ENCODE data around the gene EXT2.

The EXT2 gene

GRCh38 chr11:44267006-44267749 is 171.7 kb downstream of the EXT2 start:
- DNase-seq (ENCODE audit: low read depth) = no peak

- no peak for DNase-seq (ENCODE audit: low read depth)
Measured at GRCh38 chr11:44267750-44268613, 172.5 kb downstream of the EXT2 start.

GRCh38 chr11:44268614-44269080 is 173.2 kb downstream of the EXT2 start:
- no peak for DNase-seq (ENCODE audit: low read depth)

GRCh38 chr11:44269369-44270351 is 174.2 kb downstream of the EXT2 start:
- DNase-seq (ENCODE audit: low read depth) = no peak

GRCh38 chr11:44270403-44271273 is 175.2 kb downstream of the EXT2 start:
- no peak for DNase-seq (ENCODE audit: low read depth)

- DNase-seq (ENCODE audit: low read depth) = no peak
Measured at GRCh38 chr11:44271286-44271685, 175.8 kb downstream of the EXT2 start.

- DNase-seq (ENCODE audit: low read depth) = no peak
Measured at GRCh38 chr11:44274404-44274803, 178.9 kb downstream of the EXT2 start.

GRCh38 chr11:44275241-44275640 is 179.8 kb downstream of the EXT2 start:
- DNase-seq (ENCODE audit: low read depth) = no peak

- DNase-seq (ENCODE audit: low read depth) = no peak
Measured at GRCh38 chr11:44275961-44276550, 180.6 kb downstream of the EXT2 start.

GRCh38 chr11:44277196-44278090 is 182.0 kb downstream of the EXT2 start:
- DNase-seq (ENCODE audit: low read depth) = no peak

GRCh38 chr11:44279483-44279882 is 184.0 kb downstream of the EXT2 start:
- DNase-seq (ENCODE audit: low read depth) = no peak

GRCh38 chr11:44280257-44280656 is 184.8 kb downstream of the EXT2 start:
- DNase-seq (ENCODE audit: low read depth) = no peak

GRCh38 chr11:44281151-44281550 is 185.7 kb downstream of the EXT2 start:
- no peak for DNase-seq (ENCODE audit: low read depth)

- DNase-seq (ENCODE audit: low read depth) = no peak
Measured at GRCh38 chr11:44282620-44283019, 187.1 kb downstream of the EXT2 start.

- DNase-seq (ENCODE audit: low read depth) = no peak
Measured at GRCh38 chr11:44285756-44286155, 190.3 kb downstream of the EXT2 start.

- peak; percentile 26 for DNase-seq (ENCODE audit: low read depth)
Measured at GRCh38 chr11:44286268-44286880, 190.9 kb downstream of the EXT2 start.

- no peak for DNase-seq (ENCODE audit: low read depth)
Measured at GRCh38 chr11:44286911-44287310, 191.4 kb downstream of the EXT2 start.

GRCh38 chr11:44288133-44288526 is 192.7 kb downstream of the EXT2 start:
- no peak for DNase-seq (ENCODE audit: low read depth)

GRCh38 chr11:44290208-44290607 is 194.7 kb downstream of the EXT2 start:
- DNase-seq (ENCODE audit: low read depth) = no peak

All from stimulated activated CD4-positive, alpha-beta T cell treated with anti-CD3 and anti-CD28 coated beads, Interleukin-2, amount 100 ng/mL, for 4 hours (primary cell).